Measurements from ENCODE around the gene PNMA6E. TPM values are rescaled to one million over a fixed set of nuclear protein-coding genes. Genes with fewer than 3 reads are reported as not detected.

PNMA6E gene
- not detected for polyA plus RNA-seq (ENCODE audit: insufficient read length in 3 of 3)

DNA sequence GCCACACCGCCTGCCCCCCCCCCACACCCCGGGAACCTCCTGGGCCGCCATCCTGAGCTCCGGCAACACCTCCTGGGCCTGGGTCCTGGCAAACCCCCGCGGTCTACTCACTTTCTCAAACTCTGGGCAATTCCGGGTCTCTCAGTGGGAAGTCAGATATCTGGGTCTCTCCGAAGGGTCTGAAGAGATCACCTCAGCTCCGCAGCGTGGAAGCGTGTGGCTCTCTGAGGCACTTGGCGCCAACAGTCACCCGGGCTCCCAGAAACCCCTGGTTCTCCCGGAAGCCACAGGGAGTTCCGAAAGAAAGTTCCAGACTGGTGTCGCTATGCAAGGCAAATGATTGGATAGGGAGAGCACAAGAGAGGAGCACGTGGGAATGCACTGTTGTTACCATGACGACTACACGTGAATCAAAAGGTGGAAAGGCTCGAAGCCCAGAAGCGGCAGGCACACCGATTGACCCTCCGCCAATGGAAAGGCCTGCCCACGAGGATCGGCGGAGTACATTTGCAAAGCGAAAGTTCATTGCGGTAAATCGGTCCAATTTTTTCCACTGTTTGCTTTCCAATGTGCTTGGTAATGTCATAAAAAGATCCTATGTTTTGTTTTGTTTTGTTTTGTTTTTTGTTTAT, at the start of gene PNMA6E:
PNMA6E (minus strand) TSS at position 218 of the 632 bp plus-strand sequence. CDS start 2,501 bp downstream, outside the sequence.
- DNase-seq (ENCODE audit: low read depth in 3 of 3, low spot score in 2 of 3): no peak

DNA sequence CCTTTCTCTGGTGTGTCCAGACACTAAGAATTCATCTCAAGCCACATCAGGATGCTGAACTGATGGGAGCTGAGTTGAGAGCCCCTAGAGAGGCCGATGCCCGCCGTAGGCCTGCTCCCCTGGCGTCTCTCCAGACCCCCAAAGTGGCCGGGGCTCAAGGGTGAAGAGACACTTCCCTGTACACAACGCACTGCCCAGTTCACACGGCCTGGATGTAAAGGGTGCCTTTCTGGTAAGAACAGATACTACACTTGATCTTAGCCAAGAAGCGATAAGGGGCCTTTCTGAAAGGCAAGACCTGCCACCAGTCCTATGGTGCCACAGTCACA, 49.8 kb upstream of the PNMA6E start:
- no peak for DNase-seq (ENCODE audit: low read depth in 3 of 3, low spot score in 2 of 3)

DNA sequence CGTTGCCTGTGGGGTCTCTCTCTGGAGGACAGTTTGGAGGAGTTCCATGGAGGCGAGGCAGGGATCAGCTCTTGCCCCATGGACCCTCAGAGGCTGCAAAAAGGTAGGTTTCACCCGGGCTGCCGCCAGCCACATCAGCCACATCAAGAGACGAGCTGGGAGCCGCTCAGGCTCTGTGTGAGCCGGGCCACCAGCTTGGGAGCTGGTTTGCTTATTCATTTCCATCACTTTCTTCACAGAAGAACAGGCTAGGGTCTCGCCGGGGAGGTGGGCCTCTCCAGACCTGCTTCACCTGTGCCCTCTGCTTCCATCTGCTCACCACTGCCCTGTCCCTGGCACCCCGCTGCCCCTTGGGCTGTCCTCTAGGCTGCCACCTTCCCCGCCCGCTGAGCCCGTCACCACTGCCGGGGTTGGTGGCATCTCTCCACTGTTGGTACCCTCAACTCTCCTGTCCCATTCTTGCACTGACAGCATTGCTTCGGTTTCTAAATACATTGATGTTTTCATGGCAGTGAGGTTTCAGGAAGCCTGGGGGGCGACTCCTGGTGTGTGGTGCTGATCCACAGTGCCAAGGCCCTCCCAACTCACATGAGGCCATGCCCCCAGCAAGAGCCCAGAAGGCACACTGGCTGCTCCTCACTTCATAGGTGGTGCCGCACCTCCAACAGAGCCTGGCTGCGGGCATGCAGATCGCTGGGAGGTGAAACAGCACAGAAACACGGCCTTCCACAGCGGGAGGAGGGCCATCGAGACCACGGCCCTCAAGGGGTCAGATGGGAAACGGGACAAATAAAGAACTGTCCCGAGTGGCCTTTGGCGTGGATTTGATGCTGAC, 49.2 kb upstream of the PNMA6E start:
- DNase-seq (ENCODE audit: low read depth in 3 of 3, low spot score in 2 of 3): no peak

DNA sequence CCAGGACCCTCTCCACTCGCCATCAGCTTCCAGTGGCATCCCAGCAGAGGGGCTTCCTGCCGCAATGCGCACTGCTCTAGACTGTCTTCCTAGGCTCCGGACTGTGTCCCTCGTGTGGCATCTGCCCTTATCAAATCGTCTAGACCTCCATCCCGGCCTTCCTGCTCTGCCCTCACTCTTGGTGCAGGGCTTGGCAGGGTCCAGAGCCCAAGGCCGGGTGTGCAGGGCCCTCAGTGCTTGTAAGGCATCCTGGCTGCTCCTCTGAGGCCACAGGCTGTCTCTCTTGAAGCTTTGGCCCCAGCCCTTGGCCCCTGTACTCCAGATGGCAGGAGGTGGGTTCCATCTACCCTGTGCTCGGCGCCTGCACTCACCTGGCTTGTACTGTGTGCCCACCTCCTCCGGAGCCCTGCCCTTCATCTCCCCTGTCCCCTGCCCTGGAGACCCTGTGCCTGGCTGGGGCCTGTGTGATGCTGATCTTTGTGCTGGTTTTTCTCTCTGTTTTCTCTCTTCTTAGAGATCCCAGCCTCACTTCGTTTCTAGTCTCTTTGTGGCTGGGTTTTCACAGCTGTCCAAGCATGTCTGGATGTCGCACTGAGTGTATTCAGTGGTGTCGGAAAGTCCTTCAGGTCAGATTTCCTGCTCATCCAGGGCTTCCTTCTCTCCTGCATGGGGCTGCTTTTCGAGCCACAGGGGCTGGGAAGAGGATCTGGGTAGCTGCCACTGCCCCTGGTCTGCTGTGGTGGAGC, 48.4 kb upstream of the PNMA6E start:
- DNase-seq (ENCODE audit: low read depth in 3 of 3, low spot score in 2 of 3): no peak

DNA sequence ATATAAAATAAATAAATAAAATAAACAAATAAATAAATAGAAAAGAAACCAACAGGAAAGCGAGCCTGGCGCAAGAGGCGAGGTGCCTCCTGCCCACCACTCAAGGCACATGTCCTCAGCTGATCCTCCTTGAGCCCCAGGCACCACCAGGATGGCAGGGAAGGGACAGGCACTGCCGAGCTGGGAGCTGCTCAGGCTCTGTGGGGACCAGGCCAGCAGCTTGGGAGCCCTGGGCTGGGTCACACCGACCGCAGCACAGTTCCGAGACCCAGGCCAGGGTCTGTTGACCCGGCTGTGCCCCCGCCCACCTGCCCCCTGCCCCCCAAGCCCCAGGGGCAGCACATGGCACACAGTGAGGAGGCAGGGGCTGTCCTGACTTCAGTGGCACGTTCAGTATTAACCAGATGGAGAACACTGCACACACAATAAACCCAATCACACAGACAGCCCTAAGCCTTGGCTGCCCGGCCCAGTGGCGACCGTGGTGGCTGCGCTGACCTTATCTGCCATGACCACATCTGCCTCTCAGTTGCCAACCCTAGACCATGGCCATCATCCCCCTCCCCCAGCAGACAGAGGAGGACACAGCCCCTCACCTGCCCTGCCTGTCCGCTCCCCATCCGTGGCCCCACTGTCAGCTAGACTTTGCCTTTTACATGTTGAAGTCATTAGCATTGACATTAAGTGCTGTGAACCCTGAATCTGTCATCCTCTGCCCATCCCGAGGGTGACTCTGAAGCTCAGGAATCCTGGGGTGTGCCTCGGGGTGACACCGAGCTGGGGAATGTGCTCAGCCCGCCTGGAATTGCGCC, 47.6 kb upstream of the PNMA6E start:
- no peak for DNase-seq (ENCODE audit: low read depth in 3 of 3, low spot score in 2 of 3)

DNA sequence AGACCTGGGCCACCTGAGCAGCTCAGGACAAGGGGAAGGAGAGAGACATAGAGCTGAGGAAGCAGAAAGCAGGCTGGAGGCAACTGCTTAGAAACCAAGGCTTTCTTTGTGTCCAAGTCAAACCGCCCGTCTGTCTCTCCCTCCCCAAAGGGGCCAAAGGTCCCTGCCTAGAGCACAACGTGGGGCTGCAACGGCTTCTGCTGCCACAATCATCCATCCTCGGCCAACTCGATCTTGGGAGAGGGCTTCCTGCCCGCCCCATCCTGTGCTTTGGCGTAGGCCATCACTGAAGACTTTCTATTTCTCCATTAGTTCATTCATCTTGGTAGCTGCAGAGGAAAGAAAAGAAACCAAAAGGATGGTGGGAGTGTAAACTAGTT, 46.4 kb upstream of the PNMA6E start:
- DNase-seq (ENCODE audit: low read depth in 3 of 3, low spot score in 2 of 3): no peak

DNA sequence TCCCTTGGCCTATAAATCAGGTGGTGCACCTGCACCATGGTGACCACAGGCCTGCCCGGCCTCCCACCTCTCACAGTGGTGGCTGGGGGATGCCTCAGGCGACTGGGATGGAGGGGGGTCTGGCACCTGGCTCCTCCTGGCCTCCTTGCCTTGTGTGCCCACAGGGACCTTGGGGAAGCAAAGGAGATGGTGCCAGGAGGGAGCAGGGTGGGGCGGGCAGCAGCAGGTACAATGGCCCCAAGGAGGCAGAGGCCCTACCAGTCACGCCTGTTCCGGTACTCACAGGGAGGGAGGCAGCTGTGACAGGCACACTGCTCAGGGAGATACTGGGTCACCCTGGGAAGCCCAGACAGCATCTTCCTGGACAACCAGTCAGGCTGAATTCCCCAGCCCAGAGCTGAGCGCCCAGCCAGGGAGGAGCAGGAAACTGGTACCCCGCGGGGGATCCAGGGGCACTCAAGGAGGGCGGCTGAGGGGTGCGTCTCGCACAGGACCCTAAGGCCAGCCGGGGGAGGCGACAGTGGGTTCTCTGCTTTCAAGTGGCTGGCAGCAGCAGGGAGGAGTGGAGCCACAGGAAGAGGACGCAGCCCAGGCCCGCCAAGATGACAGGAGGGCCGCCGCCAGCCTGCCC, 45.9 kb upstream of the PNMA6E start:
- no peak for DNase-seq (ENCODE audit: low read depth in 3 of 3, low spot score in 2 of 3)

DNA sequence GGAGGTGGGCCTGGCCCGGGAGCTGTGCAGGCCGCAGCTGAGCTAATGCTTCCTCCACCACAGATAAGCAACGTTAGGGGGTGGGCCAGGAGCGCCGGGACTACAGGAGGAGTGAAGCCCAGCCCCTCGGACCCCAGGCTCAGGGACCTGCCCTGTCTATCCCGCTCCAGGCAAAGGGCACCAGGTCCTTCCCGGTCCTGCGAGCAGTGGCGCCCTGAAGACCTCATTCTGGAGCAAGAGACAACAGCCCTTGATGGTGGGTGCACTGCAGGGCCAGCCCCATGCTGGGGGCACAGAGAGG, 45.4 kb upstream of the PNMA6E start:
- DNase-seq (ENCODE audit: low read depth in 3 of 3, low spot score in 2 of 3): no peak

DNA sequence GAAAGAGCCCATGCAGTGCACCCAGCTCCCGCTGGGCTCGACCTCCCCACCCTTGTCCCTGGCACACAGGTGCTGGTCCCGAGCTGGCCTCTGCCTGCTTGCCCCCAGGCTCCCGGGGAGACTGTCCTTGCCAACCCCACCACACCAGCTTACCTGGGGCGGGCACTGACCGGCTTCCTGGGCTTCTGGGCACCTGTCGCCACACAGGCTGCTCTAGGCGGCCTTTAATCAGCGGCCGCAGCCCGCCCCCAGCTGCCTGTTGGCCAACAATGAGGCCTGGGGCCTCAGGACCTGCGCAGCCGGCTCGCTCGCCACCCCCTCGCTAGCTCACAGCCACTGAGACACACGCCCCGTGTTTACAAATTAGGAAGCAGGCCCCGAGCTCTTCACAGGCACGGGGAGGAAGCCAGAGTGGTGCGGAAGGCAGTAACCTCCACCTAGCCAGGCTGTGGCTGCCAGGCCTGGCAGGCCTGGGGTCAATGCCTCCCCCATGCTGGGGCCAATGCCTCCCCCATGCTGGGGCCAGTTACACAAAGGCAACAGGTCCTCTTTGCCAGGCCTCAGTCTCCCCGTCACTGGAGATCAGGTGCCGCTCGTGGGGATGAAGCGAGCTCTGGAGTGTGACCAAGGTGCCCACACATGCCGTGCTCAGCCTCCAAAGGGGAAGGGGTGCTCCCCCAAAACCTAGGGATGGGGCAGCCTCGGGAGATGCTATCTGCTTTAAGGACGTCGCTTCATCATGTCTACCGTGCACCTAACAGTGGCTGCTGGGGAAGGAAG, 44.9 kb upstream of the PNMA6E start, which contains the start of gene TREX2:
TREX2 (minus strand) TSS at position 201 of the 780 bp plus-strand sequence. CDS start 626 bp downstream, outside the sequence.
- DNase-seq (ENCODE audit: low read depth in 3 of 3, low spot score in 2 of 3): no peak

DNA sequence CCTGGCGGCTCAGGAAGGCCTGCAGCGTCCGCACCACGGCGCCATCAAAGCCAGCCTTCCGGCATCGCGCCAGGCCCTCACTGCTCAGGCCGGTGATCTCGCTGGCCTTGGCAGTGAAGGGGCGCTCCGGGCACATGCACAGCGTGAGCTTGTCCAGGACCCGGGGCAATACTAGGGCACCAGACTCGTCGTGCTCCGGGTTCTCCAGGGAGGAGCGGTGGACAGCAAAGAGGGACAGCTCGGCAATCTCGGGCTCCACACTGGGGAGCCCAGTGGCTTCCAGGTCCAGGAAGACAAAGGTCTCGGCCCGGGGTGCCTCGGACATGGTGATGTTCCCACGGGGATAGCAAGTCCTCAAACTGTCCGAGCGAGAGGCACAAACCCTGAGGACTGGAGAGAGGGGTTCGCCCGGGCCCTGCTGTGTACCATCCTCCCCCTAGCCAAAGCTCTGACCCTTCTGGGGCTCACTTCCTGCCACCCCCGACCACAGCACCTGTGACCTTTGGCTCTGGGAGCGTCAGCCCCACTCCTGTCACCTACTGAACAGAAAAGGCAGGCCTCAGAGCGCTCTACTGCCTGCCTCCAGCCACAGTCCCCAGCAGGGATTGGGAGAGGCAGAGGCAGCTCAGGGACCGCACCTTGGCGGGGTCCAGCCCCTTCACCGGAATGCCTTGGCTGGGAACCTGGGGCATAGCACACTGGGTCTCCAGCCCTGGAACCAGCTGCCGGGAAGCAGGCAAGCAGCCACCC, 44.1 kb upstream of the PNMA6E start:
- no peak for DNase-seq (ENCODE audit: low read depth in 3 of 3, low spot score in 2 of 3)

DNA sequence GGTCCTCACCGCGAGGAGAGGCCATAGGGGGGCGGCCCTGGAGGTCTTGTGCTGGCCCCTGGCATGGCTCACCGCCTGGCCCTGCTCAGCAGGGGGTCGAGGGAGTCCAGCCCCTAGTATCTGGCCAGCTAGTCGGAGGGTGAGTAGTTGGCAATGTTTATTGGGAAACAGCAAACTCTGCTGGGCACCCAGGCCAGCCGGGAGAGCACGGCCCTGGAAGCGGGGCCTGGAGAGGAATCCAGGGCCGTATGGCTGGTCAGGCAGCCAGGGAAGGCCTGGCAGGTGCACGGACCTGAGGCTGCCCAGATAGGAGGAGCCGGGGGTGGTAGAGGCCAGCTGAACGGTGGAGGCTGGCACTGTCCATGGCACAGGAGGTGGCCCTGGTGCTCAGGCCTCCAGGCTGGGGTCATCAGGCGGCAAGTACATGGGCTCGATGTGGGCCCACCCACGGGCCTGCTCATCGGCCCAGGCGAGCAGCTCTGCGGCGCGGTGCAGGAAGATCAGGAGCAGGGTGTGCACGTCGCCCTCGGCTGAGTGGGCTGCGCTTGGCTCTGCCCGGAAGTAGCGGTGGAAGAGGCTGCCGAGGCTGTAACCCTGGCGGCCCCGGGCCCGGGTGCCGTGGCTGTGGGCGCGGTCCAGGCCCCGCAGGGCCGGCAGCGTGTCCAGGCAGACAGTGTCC, 43.3 kb upstream of the PNMA6E start:
- no peak for DNase-seq (ENCODE audit: low read depth in 3 of 3, low spot score in 2 of 3)

DNA sequence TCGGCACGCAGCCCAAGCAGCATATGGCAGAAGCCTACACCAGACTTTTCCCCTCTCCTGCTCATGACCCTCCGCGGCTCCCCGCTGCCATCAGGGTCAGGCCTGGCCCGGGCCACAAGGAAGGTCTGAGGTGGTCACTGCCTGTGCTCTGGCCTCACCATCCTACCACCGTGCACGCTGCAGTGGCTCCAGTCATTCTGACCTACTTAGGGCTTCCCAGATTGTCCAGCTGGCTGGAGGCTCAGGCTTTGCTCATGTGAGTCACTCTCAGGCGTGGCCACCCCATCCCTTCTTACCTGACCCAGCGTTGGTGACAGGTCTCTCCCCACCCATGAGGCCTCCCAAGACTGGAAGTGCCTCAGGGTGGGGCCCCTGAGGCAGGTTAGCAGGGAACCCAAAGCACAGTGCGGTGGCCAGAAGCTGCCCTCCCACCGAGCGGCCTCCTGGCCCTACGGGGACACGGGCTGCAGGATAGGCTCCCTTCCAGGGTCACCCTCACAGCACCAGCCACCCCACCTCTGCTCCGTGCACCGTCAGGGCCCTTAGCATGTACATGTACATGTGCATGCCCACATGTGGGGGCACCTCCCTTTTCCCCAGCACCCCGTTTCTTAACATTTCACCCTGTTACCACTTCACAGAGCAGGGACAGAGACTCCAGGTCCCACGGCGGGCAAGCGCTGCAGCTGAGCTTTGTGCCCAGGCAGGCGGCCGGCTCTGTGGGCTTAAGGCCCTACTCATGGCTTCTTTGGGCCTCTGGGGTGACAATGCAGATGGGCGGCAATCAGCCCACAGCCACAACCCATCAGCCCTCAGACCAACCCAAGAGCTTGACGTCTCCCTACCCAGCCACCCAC, 42.6 kb upstream of the PNMA6E start:
- DNase-seq (ENCODE audit: low read depth in 3 of 3, low spot score in 2 of 3): no peak

DNA sequence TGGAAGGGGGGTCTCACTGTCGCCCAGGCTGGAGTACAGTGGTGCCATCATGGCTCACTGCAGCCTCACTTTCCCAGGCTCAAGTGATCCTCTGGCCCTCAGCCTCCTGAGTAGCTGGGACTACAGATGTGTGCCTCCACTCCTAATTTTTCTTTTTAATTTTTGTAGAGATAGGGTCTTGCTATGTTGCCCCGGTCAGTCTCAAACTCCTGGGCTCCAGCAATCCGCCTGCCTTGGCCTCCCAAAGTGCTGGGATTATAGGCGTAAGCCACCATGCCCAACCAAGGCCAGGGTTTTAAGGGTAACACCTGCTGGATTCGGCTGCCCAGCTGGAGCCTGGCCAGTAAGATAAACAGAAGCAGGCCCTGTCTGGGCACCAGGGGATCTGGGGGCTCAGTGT, 41.3 kb upstream of the PNMA6E start:
- DNase-seq (ENCODE audit: low read depth in 3 of 3, low spot score in 2 of 3): no peak

DNA sequence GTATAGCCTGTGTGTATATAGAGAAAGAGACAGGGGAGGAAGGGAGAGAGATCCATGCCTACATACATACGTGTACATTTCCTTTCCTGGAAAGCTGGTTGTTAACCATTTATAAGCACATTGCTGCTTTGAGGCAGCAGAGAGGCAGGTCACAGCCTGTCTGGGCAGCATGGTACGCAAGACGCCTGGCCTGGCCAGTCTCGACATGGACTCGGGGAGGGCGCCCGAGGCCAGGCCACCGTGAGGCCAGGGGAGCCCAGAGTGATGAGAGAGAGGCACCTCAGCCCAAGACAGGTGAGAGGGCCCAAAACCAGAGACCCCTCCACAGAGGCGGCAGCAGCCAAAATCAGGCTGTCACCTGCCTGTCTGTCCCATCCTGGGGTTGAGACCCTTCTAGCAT, 40.8 kb upstream of the PNMA6E start:
- no peak for DNase-seq (ENCODE audit: low read depth in 3 of 3, low spot score in 2 of 3)

DNA sequence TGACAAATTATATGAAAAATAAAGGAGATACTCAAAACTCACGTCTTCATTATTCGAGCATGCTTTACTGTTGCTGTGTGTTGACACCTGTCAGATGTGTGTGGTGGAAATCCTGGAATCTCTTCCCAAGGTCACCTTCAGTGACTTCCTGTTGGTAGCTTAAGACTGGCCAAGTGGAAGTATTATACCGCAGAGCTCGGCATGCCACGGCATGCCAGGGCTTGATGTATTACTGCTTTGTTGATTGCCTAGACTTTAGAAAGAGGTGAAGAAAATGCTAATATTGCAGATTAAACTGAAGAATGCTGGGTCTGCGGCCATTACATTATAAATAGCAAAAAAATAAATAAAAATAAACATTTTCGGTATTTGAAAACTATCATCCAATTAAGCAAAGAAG, 40.1 kb upstream of the PNMA6E start:
- DNase-seq (ENCODE audit: low read depth in 3 of 3, low spot score in 2 of 3): no peak

DNA sequence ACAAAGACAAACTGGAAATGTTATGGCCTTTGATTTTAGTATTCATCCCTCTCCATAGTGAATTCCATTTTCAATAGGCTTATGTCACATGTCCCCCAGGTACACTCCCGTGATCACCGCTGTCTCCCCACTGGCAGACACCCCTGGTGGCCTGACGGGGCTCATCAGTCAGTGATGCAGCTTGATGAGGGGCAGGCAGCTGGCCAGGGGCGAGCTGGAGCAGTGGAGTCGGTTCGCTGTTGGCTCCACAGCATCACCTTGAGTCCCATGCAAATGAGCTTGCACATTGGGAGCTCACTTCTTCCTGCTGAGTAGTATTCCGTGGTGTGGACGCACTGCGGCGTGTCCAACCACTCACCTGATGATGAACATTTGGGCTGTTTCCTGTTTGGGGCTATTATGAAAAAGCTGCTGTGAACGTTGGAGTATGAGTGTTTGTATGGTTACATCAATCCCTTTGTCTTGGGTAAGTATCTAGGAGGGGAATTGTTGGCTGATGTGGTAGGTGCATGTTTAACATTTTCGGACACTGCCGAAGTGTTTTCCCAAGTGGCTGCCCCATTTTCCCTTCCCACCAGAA, 39.5 kb upstream of the PNMA6E start:
- no peak for DNase-seq (ENCODE audit: low read depth in 3 of 3, low spot score in 2 of 3)

DNA sequence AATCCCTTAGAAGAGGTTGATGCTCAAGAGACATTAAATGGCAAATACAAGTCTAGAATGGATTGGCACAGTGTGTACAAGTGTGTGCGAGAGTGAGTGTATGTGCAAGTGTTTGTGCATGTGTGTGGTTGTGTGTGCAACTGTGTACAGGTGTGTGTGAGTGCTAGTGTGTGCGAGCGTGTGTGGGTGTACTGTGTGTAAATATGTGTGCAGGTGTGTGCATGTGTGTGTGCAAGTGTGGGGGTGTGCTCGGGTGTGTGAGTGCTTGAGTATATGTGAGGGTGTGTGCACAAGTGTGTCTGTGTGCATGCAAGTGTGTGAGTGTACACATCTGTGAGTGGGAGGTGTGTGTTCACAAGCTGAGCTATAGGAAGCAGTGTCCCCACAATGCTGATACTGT, 38.8 kb upstream of the PNMA6E start:
- DNase-seq (ENCODE audit: low read depth in 3 of 3, low spot score in 2 of 3): no peak
